GM23248 (cell line): ENCODE data around the gene HHIPL1. TPM values are rescaled to one million over a fixed set of nuclear protein-coding genes. Genes with fewer than 3 reads are reported as not detected.

Experiments used
- DNase-seq: peaks from one replicate; pipeline ENCODE4 v3.0.0-alpha.2; 2015
- H2AFZ ChIP-seq: fragments of 200-600 bp; sonication (generic); 2 replicates; pipeline ENCODE4 v1.6.1; 2016; ENCODE audit warnings: antibody characterized with exemption
- H3F3A ChIP-seq: fragments of 200-600 bp; sonication (generic); 2 replicates; pipeline ENCODE4 v1.6.1; 2016; ENCODE audit warnings: mild to moderate bottlenecking, antibody characterized with exemption, mixed run types; ENCODE audit not compliant: insufficient read depth
- H3K27ac ChIP-seq: fragments of 200-600 bp; sonication (generic); 2 replicates; pipeline ENCODE4 v1.5.1; 2016; ENCODE audit warnings: mild to moderate bottlenecking
- H3K27me3 ChIP-seq: fragments of 200-600 bp; sonication (generic); replicated peaks from 2 replicates; pipeline ENCODE4 v1.6.1; 2016; ENCODE audit warnings: mild to moderate bottlenecking; ENCODE audit not compliant: insufficient read depth
- H3K36me3 ChIP-seq: fragments of 200-600 bp; sonication (generic); 2 replicates; pipeline ENCODE4 v1.6.1; 2016; ENCODE audit warnings: low read depth, mild to moderate bottlenecking
- H3K4me1 ChIP-seq: fragments of 200-600 bp; sonication (generic); 2 replicates; pipeline ENCODE4 v1.6.1; 2016; ENCODE audit warnings: mild to moderate bottlenecking; ENCODE audit not compliant: insufficient read depth
- H3K4me2 ChIP-seq: fragments of 200-600 bp; sonication (generic); one replicate; pipeline ENCODE4 v1.6.1; 2016; ENCODE audit warnings: mild to moderate bottlenecking; ENCODE audit not compliant: unreplicated experiment
- H3K4me3 ChIP-seq: fragments of 200-600 bp; sonication (generic); 2 replicates; pipeline ENCODE4 v1.5.1; 2016; ENCODE audit warnings: mild to moderate bottlenecking
- H3K79me2 ChIP-seq: fragments of 200-600 bp; sonication (generic); 2 replicates; pipeline ENCODE4 v1.6.1; 2016; ENCODE audit warnings: mild to moderate bottlenecking; ENCODE audit not compliant: insufficient read depth
- H3K9ac ChIP-seq: fragments of 200-600 bp; sonication (generic); 2 replicates; pipeline ENCODE4 v1.6.1; 2016; ENCODE audit warnings: mild to moderate bottlenecking
- H3K9me2 ChIP-seq: fragments of 200-600 bp; sonication (generic); 2 replicates; pipeline ENCODE4 v1.6.1; 2016; ENCODE audit warnings: mixed run types, mild to moderate bottlenecking, moderate library complexity; ENCODE audit not compliant: insufficient read depth
- H3K9me3 ChIP-seq: fragments of 200-600 bp; sonication (generic); one replicate; pipeline ENCODE4 v1.6.1; 2017; ENCODE audit warnings: low read depth
- H4K20me1 ChIP-seq: fragments of 200-600 bp; sonication (generic); 2 replicates; pipeline ENCODE4 v1.6.0; 2016; ENCODE audit not compliant: insufficient read depth
- EZH2 ChIP-seq: fragments of 200-600 bp; sonication (generic); IDR thresholded peaks from 2 replicates; pipeline ENCODE4 v1.6.1; 2018; ENCODE audit warnings: antibody characterized with exemption, mild to moderate bottlenecking; ENCODE audit not compliant: insufficient read depth, poor library complexity, severe bottlenecking
- EZH2phosphoT487 ChIP-seq: fragments of 200-600 bp; sonication (generic); IDR thresholded peaks from 2 replicates; pipeline ENCODE4 v1.6.1; 2018; ENCODE audit warnings: antibody characterized with exemption, moderate library complexity, mild to moderate bottlenecking, low read depth; ENCODE audit not compliant: insufficient read depth
- WGBS, 2 experiments: methylation state at CpG; one replicate each; pipeline ENCODE4 v1.1.6; 2015 to 2017; ENCODE audit warnings: low lambda C conversion rate in 2 of 2, low coverage in 1 of 2; ENCODE audit errors: missing lambda C conversion rate in 2 of 2; 5-methylcytosine and 5-hydroxymethylcytosine counted together
- in situ Hi-C: fragments of 300-500 bp; cut with MboI; formaldehyde crosslinking; loops from 2 replicates; pipeline ENCODE4 v1.15.0; 2020
- polyA plus RNA-seq: library from polyadenylated mRNA; unstranded; fragments of >200 nt; fragmentation: Nextera tagmentation; extraction: Ambion mirVana; gene quantifications from 2 replicates; pipeline ENCODE4 v1.2.1, GENCODE V29; 2016
- total RNA-seq: library from RNA; depleted of rRNA; stranded (reverse); fragments of >200 nt; shearing (Covaris generic); gene quantifications from 2 replicates; pipeline ENCODE4 v1.2.3, GENCODE V29; 2014

Gene HHIPL1
- total and polyA plus RNA-seq, 2 experiments from 2014 or later, result 6.5 to 11.3 TPM

DNA sequence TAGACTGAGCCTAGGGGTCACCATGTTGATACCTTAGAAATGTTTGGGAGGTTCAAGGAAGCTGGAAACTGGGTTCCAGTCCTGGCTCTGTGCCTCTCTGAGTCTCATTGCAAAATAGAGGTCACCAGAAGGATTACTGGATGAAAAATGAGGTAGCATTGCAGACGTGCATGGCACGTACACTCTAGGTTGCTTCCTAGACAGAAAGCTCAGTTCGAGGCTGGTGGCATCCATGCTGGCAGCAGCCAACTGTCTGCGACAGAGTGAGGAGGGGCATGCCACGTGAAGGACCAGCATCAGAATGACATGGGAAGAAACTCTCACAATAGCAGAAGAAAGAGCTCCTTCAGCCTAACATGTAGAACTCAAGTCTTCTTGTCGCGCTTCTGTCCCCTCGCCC is 34.6 kb downstream of the HHIPL1 start:
- TF ChIP-seq EZH2phosphoT487, result no peak
- no peak for TF ChIP-seq EZH2
- DNase-seq, result no peak

DNA sequence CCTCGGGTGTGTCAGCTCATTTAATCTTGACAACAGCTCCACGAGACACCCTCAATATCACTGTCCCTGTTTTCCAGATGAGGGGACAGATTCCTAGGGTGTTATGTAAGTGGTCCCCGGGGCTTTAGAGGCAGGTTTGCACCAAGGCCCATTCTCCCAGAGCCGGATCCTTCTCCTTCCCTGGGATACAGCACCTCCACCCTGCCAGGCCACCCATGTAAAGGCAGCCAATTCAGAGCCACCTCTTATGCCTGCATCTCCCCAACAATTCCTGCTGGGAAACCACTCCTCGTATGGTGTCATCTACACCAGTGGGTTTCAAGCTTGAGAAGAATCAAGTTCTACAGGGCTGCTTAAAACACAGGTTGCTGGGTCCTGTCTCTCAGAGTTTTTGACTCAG is 35.1 kb downstream of the HHIPL1 start:
- DNase-seq, result no peak
- in situ Hi-C loops, result no loop called here
- H3K4me1 ChIP-seq, result peaks cover 3% of the 10 kb centered on the region; the same call in 1 of the 2 replicates
- H4K20me1 ChIP-seq, result no peaks in the 10 kb centered on the region
- no peaks in the 10 kb centered on the region for H3K9me2 ChIP-seq
- H3K27ac ChIP-seq, result no peak overlapping the region
- no peaks in the 10 kb centered on the region for H3F3A ChIP-seq
- no peak overlapping the region for H2AFZ ChIP-seq
- WGBS, 2 experiments, result 20 to 25% methylated on average over 5 of the region's 5 CpGs
- TF ChIP-seq EZH2 (no peak), EZH2phosphoT487 (no peak)
- H3K4me2 ChIP-seq, result no peak overlapping the region
- H3K9ac ChIP-seq, result no peak overlapping the region
- no peaks in the 10 kb centered on the region for H3K9me3 ChIP-seq
- no peaks in the 10 kb centered on the region for H3K36me3 ChIP-seq
- no peak overlapping the region for H3K4me3 ChIP-seq
- no peaks in the 10 kb centered on the region for H3K79me2 ChIP-seq
- no peaks in the 10 kb centered on the region for H3K27me3 ChIP-seq

More for the DNA sequence above, 34.6 kb downstream of the HHIPL1 start:
- Histone ChIP-seq H3K79me2 (no peaks in the 10 kb centered on the region), H3K27me3 (no peaks in the 10 kb centered on the region), H3K27ac (no peak overlapping the region), H2AFZ (no peak overlapping the region), H3F3A (no peaks in the 10 kb centered on the region), H3K4me2 (no peak overlapping the region), H3K9ac (no peak overlapping the region), H3K9me3 (no peaks in the 10 kb centered on the region), H3K4me1 (peaks cover 3% of the 10 kb centered on the region; the same call in 1 of the 2 replicates), H3K9me2 (no peaks in the 10 kb centered on the region), H3K4me3 (no peak overlapping the region), H3K36me3 (no peaks in the 10 kb centered on the region), H4K20me1 (no peaks in the 10 kb centered on the region)
- 42 to 48% methylated on average over 8 of the region's 8 CpGs for WGBS, 2 experiments
- in situ Hi-C loops, result no loop called here

DNA sequence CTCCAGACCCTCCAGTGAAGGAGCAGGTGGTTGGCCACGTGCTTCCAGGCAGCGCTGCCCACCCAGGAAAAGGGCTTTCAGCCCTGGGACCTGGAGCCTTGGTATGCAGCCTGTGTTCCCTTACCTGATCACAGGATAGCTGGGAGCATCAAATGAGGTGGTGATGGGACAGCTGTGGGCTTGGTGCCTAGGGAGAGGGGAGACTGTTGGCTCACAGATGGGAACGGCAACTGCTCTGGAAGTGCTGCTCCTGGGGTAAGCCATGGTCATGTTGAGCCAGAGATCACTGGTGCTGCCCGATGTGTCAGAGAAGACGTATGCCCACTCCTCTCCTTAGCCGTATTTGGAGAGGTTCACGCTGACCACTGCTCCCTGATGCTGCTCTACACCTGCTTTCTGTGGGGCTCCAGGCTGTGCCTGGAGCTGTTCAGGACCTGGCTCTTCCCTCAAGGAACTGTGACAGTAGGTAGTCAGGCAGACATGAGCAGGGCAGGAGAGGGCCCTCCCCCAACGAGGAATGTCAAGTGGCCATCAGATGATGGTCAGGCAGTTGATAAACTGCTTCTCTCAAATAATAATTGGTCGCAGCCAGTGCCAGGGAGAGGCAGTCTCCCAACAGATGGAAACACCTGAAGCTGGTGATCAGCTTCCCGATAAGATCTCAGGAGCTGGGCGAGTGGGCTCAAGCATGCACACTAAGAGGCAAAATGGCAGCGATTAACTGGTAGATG is 36.3 kb downstream of the HHIPL1 start:
- no peak overlapping the region for H3K9ac ChIP-seq
- no peak overlapping the region for H2AFZ ChIP-seq
- H3K4me3 ChIP-seq, result no peak overlapping the region
- in situ Hi-C loops, result no loop called here
- TF ChIP-seq EZH2, result no peak
- TF ChIP-seq EZH2phosphoT487, result no peak
- H3K79me2 ChIP-seq, result no peaks in the 10 kb centered on the region
- WGBS, 2 experiments, result 66 to 72% methylated on average over 12 of the region's 12 CpGs
- H3F3A ChIP-seq, result no peaks in the 10 kb centered on the region
- no peaks in the 10 kb centered on the region for H3K9me2 ChIP-seq
- H3K9me3 ChIP-seq, result no peaks in the 10 kb centered on the region
- no peaks in the 10 kb centered on the region for H4K20me1 ChIP-seq
- peaks cover under 1% of the 10 kb centered on the region for H3K27me3 ChIP-seq
- no peak for DNase-seq
- H3K36me3 ChIP-seq, result no peaks in the 10 kb centered on the region
- H3K4me2 ChIP-seq, result no peak overlapping the region
- H3K4me1 ChIP-seq, result peaks cover 3% of the 10 kb centered on the region; the same call in 1 of the 2 replicates
- H3K27ac ChIP-seq, result no peak overlapping the region

DNA sequence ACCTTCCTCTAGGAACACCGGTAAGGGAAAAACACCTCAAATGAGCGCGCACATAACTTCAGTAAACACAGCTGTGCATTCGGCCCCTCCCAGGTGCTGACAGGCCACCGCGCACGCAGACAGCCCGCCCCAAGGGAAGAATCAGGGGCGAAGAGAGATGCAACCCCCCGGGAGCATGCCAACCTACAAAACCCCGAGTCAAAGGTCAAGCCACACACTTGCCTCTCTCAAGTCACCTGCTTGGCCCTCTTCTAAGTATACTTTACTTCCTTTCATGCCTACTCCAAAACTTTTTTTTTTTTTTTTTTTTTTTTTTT is 36.9 kb downstream of the HHIPL1 start:
- WGBS, 2 experiments, result 86 to 90% methylated on average over 11 of the region's 11 CpGs
- no peak overlapping the region for H3K4me2 ChIP-seq
- H3K27me3 ChIP-seq, result peaks cover 5% of the 10 kb centered on the region
- H3K79me2 ChIP-seq, result no peaks in the 10 kb centered on the region
- no peak overlapping the region for H3K27ac ChIP-seq
- H3K4me1 ChIP-seq, result peaks cover 3% of the 10 kb centered on the region; the same call in 1 of the 2 replicates
- no peaks in the 10 kb centered on the region for H3F3A ChIP-seq
- H3K36me3 ChIP-seq, result no peaks in the 10 kb centered on the region
- no peaks in the 10 kb centered on the region for H3K9me2 ChIP-seq
- no peak overlapping the region for H3K9ac ChIP-seq
- H3K9me3 ChIP-seq, result no peaks in the 10 kb centered on the region
- in situ Hi-C loops, result no loop called here
- no peaks in the 10 kb centered on the region for H4K20me1 ChIP-seq
- no peak for DNase-seq
- TF ChIP-seq EZH2phosphoT487 (no peak), EZH2 (no peak)
- no peak overlapping the region for H2AFZ ChIP-seq
- H3K4me3 ChIP-seq, result no peak overlapping the region
